Measurements from ENCODE around the gene NTM. TPM values are rescaled to one million over a fixed set of nuclear protein-coding genes. Genes with fewer than 3 reads are reported as not detected.
"Not testable (repeated sequence)": the region's sequence is repeated elsewhere in the genome, so short reads cannot be mapped to it uniquely, and the experiment has no call there.

The NTM gene
- total RNA-seq, 1 experiment from 2014 or later, result 9.9 TPM

GRCh38 chr11:131342442-131342841 is 28.0 kb upstream of the NTM start:
- H3K9me3 Mint-ChIP-seq; H3K56ac ChIP-seq (ENCODE audit: insufficient read length, low read depth, low read length); H3K23me2 ChIP-seq (ENCODE audit: insufficient read length, low read depth, low read length, poor library complexity, severe bottlenecking); H3K4ac ChIP-seq (ENCODE audit: low read depth, low read length); H3K14ac ChIP-seq (ENCODE audit: insufficient read depth, low read length); DNase-seq; H4K20me1 ChIP-seq (ENCODE audit: control insufficient read depth, insufficient read depth, insufficient read length); H3K9ac ChIP-seq (ENCODE audit: extremely low read depth, insufficient read length, low read length); H2BK12ac ChIP-seq (ENCODE audit: insufficient read length, low read depth, low read length); H3K18ac ChIP-seq (ENCODE audit: insufficient read length, low read depth, low read length); H3K79me2 ChIP-seq (ENCODE audit: insufficient read depth, low read length); H3K4me1 Mint-ChIP-seq; H4K8ac ChIP-seq (replicated peaks; ENCODE audit: insufficient read length, low read depth, low read length); H2BK20ac ChIP-seq (ENCODE audit: low read depth, low read length, poor library complexity, severe bottlenecking); H2BK120ac ChIP-seq (ENCODE audit: low read depth, low read length, poor library complexity, severe bottlenecking); H3K4me1 ChIP-seq (ENCODE audit: insufficient read depth, low read length); H4K5ac ChIP-seq (ENCODE audit: insufficient read length, low read depth, low read length); H3K4me3 Mint-ChIP-seq; H3K27me3 Mint-ChIP-seq (ENCODE audit: low read depth); H2BK15ac ChIP-seq (ENCODE audit: low read depth, low read length); H3K36me3 Mint-ChIP-seq (ENCODE audit: insufficient read depth in 1 of 3, low read depth in 3 of 3); H3K27me3 ChIP-seq (ENCODE audit: insufficient read depth, low read length); H3K27ac Mint-ChIP-seq; H2AFZ ChIP-seq (ENCODE audit: low read length); H3K23ac ChIP-seq (ENCODE audit: insufficient read length, low read depth, low read length); H3K79me1 ChIP-seq (ENCODE audit: insufficient read depth, low read depth, low read length, poor library complexity, severe bottlenecking); H3T11ph ChIP-seq (ENCODE audit: low read length); H2BK5ac ChIP-seq (ENCODE audit: insufficient read length, low read length); H3K4me2 ChIP-seq (ENCODE audit: insufficient read depth, insufficient read length, low read length); H4K91ac ChIP-seq (ENCODE audit: insufficient read length, low read depth, low read length); H3K9me3 ChIP-seq (ENCODE audit: control insufficient read depth, low read depth, low read length); H3K27ac ChIP-seq (ENCODE audit: insufficient read length, low read depth, low read length); H2AK5ac ChIP-seq (ENCODE audit: insufficient read length, low read length): not testable (repeated sequence)
- no CpG with 5 or more reads among the region's 6 CpGs for WGBS (ENCODE audit: extremely low coverage, insufficient read length, low lambda C conversion rate)
